ENCODE data around the gene FCGR2B.
"Not testable (repeated sequence)": the region's sequence is repeated elsewhere in the genome, so short reads cannot be mapped to it uniquely, and the experiment has no call there.

Gene FCGR2B

GRCh38 chr1:161647507-161648360 lies 15.2 kb upstream of the FCGR2B start:
- not testable (repeated sequence) for DNase-seq (ENCODE audit: extremely low read depth in 1 of 2, low read depth in 1 of 2)

GRCh38 chr1:161653541-161653940 lies 9.4 kb upstream of the FCGR2B start:
- not testable (repeated sequence) for DNase-seq (ENCODE audit: extremely low read depth in 1 of 2, low read depth in 1 of 2)

- DNase-seq (ENCODE audit: extremely low read depth in 1 of 2, low read depth in 1 of 2) = not testable (repeated sequence)
These were observed 9.0 kb upstream of the FCGR2B start for GRCh38 chr1:161653971-161654370.

DNA sequence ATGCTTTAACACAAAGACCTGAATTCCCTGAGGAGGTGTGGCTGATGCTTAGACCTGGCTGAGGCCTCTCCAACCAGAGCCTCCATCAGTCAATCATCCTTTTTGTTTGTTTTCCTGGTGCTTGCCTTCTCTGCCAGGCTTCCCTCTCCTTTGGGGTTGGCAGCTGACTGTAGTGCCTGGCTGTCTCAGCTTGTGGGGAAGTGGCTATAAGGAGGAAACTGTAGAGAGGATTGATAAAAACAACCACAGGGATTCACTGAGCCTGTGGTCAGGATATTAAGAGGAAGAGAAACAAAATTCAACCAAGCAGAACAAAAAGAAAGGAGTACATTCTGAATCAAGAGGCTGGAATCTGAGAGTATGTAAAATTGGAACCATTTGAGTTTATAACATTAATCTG lies 4.4 kb upstream of the FCGR2B start:
- not testable (repeated sequence) for DNase-seq (ENCODE audit: extremely low read depth in 1 of 2, low read depth in 1 of 2)

DNA sequence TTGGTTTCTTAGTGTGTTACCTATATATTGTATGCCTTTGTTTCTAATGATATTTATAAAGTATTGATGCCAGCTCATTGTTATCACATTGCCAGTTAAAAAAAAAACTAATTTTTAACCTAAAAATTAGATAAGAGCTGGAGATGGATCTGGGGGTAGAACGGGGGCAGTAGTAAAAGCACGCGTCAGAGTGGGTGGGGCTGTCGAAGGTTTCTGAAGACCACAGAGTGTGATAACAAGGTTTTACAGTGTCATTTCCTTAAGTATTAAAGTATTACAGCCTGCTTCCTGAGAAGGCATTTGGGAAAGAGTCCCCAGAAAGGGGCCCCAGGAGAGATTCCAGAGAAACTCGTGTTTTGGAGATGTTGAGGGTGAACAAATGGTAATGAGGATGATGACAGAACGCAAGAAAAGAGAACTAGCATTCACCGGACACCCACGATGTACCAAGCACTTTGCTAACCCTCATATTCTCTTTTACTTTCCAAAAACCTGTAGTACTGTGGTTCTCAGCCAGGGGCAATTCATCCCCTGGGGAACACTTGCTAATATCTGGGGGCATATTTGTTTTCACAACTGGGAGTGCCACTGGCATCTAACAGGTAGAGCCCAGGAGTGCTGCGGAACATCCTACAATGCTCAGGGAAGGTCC lies 1.2 kb upstream of the FCGR2B start:
- not testable (repeated sequence) for DNase-seq (ENCODE audit: extremely low read depth in 1 of 2, low read depth in 1 of 2)

DNA sequence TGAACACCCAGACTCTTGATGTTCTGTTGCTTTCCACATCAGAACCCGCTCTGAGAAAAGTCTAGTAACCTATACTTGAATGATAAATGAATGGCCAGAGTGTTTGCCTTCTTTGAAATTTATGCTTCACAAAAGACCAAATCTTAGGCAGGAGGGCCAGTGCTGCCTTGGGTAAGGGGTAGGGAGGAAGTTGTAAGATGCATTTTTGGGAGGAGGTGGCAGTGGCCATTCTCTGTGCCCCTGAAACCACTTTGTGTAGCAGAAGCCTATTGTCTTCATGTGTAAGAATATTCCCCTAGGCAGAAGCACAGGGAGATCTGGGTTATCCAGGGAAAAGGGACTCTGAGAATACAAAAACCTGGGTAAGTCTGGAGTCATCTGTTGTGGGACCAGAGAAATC lies 626 bp downstream of the FCGR2B start:
- not testable (repeated sequence) for DNase-seq (ENCODE audit: extremely low read depth in 1 of 2, low read depth in 1 of 2)

DNA sequence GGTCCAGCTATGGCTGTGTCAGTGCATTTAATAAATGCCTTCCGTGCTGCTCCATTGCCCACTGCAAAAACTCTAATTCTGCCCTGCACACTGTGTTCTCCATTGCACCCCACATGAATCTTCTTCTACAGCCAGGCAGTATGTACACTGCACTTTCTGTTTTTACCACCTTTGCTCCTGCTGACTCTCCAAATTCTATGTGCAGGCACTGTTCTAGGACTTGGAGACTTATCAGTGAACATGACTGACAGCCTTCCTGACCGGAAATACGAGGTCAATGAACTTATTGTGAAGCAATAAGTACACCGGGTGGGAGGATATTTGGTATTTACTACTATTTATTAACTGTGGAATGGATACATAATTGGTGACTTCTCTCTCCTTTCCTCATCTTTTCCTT lies 1.7 kb downstream of the FCGR2B start:
- not testable (repeated sequence) for DNase-seq (ENCODE audit: extremely low read depth in 1 of 2, low read depth in 1 of 2)

DNA sequence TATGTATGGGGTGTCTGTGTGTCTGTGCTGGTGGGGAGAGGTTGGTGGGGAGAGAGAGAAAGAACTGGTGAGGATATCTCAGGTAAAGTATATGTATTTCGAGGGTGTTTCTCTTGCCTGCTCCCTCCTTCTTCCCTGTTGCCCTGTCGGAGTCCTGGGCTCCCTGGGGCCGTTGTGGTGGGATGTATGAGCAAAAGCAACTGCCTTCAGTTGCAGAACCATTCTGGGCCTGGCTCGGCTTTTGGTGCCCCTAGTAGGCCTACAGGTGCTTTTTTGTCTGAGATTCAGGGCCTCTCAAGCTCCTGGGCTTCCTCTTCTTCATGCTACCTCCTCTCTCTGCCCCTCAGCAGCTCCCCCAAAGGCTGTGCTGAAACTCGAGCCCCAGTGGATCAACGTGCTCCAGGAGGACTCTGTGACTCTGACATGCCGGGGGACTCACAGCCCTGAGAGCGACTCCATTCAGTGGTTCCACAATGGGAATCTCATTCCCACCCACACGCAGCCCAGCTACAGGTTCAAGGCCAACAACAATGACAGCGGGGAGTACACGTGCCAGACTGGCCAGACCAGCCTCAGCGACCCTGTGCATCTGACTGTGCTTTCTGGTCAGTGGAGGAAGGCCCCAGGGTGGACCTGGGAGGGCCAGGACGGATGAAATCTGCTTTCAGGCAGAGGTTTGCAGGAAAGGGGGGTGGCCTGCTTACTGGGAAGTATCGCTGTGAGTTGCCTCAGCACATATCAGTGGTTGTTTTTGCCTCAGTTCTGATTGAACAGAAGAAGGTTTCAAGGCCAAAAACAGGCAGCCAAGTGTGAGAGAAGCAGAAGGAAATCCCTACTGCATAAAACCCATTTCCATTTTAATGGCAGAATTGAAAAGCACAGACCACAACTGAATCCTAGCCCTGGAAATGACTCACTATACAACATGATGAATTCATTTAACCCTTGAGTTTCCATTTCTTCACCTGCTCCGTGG lies 8.4 kb downstream of the FCGR2B start:
- DNase-seq (ENCODE audit: extremely low read depth in 1 of 2, low read depth in 1 of 2) = not testable (repeated sequence)

GRCh38 chr1:161673437-161673836 lies 10.5 kb downstream of the FCGR2B start:
- not testable (repeated sequence) for DNase-seq (ENCODE audit: extremely low read depth in 1 of 2, low read depth in 1 of 2)

DNA sequence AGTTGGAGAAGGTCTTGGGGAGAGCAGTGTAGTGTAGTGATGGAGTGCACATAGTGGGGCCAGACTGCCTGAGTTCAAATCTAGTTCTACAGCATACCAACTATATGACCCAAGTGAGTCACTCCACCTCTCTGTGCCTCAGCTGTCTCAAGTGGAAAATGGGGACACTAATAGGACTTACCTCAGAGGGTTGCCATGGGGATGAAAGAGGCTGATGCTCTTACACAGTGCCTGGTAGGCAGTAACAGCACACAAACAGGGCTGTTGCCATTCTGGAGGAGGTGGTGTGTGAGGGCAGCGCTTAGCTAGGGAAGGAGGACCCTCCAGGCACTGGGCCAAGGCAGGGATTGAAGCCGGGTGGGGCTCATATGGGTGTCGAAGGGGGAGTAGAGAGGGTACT lies 11.5 kb downstream of the FCGR2B start:
- DNase-seq (ENCODE audit: extremely low read depth in 1 of 2, low read depth in 1 of 2) = not testable (repeated sequence)

DNA sequence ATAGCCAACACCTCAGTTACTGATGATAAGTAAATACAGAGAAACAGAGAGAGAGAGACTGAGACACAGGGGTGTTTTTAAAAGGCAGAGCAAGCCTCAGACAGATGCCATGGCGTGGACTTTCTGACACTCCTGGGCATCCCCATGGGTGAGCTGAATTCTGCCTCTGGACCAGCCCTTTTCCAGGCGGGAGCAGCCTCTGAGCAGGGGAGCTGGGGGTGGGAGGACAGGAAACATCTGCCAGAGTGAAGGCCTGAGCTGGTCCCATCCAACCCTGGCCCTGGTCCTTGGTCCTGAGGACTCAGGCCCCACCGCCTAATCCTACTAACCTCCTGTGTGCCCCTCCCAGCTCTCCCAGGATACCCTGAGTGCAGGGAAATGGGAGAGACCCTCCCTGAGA lies 12.0 kb downstream of the FCGR2B start:
- DNase-seq (ENCODE audit: extremely low read depth in 1 of 2, low read depth in 1 of 2) = not testable (repeated sequence)

GRCh38 chr1:161676441-161676840 lies 13.5 kb downstream of the FCGR2B start:
- DNase-seq (ENCODE audit: extremely low read depth in 1 of 2, low read depth in 1 of 2) = no peak

DNA sequence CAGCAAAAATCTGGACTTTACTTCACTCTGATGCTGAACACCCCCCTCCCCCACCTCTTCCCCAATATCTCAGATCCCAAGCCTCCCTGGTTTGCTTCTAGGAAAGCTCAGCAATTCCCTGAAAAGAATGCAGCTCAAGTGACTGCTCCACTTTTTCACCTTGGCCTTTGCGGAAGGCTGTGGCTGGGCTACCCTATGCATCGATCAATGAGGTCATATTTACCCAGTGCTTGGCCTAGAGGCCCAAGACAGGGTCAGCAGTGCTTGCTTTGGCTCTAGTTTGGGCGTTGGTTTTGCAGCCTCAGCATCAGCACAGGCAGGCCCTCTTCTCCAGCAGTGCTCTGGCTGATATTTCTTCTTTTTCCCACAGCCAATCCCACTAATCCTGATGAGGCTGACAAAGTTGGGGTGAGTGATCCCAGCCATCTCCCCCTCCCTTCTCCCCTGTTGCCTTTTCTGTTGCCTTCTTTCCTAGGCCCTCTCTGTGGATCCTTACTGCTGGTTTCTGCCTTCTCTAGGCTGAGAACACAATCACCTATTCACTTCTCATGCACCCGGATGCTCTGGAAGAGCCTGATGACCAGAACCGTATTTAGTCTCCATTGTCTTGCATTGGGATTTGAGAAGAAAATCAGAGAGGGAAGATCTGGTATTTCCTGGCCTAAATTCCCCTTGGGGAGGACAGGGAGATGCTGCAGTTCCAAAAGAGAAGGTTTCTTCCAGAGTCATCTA lies 14.2 kb downstream of the FCGR2B start:
- DNase-seq (ENCODE audit: extremely low read depth in 1 of 2, low read depth in 1 of 2) = no peak

GRCh38 chr1:161678500-161678899 lies 15.6 kb downstream of the FCGR2B start:
- no peak for DNase-seq (ENCODE audit: extremely low read depth in 1 of 2, low read depth in 1 of 2)

- DNase-seq (ENCODE audit: extremely low read depth in 1 of 2, low read depth in 1 of 2) = no peak
These were observed 18.9 kb downstream of the FCGR2B start for GRCh38 chr1:161681879-161682278.

DNA sequence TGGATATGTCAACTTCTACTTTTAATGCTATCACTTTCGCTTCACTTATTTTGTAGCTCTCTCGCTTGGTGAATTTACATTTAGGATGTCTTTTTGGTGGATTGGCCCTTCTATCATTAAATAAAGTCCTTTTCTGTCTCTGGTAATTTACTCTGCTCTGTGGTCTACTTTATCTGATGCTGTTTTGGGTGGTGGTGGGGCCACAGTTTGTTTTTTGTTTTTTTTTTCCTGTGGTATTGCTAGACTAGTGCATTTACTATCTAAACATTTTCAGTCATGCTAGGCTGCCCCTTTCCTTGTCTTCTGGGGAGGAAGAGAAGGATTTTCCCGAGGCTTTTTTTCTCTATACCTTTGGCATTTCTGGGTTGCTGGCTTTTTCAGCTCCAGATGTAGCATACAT lies 26.0 kb downstream of the FCGR2B start:
- DNase-seq (ENCODE audit: extremely low read depth in 1 of 2, low read depth in 1 of 2) = no peak

DNA sequence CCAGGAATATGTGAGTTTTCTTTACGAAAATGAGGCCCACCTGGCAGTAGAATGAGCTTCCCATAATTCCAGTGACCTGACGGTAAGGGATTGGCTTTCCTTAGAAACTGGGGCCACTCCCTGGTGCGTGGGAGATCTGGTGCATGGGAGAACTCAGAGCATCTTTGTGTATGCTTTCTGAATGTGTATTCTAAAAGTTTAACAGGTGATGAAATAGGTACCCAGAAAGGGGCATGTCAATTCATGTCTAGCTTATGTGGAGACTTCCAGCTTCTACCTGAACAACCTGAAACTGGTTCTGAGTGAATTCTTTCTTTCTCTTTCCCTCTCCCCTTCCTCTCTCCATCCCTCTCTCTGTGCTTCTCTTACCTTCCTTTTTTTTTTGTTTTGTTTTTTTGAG lies 28.9 kb downstream of the FCGR2B start:
- DNase-seq (ENCODE audit: extremely low read depth in 1 of 2, low read depth in 1 of 2) = no peak

DNA sequence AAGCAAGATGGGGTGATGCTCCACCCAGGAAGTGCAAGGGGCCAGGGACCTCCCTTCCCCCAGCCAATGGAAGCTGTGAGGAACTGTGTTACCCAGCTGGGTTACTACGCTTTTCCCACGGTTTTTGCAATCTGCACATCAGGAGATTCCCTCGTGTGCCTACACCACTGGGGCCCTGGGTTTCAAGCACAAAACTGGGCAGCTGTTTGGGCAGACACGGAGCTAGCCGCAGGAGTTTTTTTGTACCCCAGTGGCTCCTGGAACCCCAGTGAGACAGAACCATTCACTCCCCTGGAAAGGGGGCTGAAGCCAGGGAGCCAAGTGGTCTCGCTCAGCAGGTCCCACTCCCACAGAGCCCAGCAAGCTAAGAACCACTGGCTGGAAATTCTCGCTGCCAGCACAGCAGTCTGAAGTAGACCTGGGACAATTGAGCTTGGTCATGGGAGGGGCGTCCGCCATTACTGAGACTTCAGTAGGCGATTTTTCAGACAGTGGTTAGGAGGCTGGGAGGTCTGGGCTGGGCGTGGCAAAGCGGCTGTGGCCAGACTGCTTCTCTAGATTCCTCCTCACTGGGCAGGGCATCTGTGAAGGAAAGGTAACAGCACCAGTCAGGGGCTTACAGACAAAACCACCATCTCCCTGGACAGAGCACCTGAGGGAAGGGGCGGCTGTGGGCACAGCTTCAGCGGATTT lies 30.2 kb downstream of the FCGR2B start:
- not testable (repeated sequence) for DNase-seq (ENCODE audit: extremely low read depth in 1 of 2, low read depth in 1 of 2)

- DNase-seq (ENCODE audit: extremely low read depth in 1 of 2, low read depth in 1 of 2) = not testable (repeated sequence)
These were observed 35.4 kb downstream of the FCGR2B start for GRCh38 chr1:161698302-161698701.

GRCh38 chr1:161702250-161702649 lies 39.3 kb downstream of the FCGR2B start:
- no peak for DNase-seq (ENCODE audit: extremely low read depth in 1 of 2, low read depth in 1 of 2)
